ENCODE data around the gene DBF4.
"Not testable (repeated sequence)": the region's sequence is repeated elsewhere in the genome, so short reads cannot be mapped to it uniquely, and the experiment has no call there.

DBF4 gene

GRCh38 chr7:87885018-87885417, 8.7 kb downstream of the DBF4 start:
- DNase-seq: no peak

DNA sequence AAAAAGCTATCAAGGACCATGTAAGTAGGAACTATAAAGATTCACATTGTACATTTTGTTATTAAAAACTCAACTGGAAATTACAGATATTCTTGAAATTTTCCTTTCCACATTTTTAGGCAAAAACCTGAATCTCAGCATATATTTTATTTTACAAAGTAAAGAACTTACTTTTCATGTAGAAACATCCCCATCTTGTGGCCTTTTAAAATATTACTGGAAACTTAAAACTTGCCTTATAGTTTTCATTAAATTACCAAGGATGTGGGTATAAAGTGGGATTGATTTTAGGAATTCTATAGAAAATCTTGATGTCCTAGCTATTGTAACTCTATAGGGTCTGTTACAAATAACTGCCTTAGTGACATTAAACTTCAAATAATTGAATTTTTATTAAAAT, 10.6 kb downstream of the DBF4 start:
- peak; percentile 39 for DNase-seq

GRCh38 chr7:87895363-87895762, 19.1 kb downstream of the DBF4 start:
- DNase-seq: no peak

- DNase-seq: no peak
Observed at GRCh38 chr7:87899255-87899654, 23.0 kb downstream of the DBF4 start.

DNA sequence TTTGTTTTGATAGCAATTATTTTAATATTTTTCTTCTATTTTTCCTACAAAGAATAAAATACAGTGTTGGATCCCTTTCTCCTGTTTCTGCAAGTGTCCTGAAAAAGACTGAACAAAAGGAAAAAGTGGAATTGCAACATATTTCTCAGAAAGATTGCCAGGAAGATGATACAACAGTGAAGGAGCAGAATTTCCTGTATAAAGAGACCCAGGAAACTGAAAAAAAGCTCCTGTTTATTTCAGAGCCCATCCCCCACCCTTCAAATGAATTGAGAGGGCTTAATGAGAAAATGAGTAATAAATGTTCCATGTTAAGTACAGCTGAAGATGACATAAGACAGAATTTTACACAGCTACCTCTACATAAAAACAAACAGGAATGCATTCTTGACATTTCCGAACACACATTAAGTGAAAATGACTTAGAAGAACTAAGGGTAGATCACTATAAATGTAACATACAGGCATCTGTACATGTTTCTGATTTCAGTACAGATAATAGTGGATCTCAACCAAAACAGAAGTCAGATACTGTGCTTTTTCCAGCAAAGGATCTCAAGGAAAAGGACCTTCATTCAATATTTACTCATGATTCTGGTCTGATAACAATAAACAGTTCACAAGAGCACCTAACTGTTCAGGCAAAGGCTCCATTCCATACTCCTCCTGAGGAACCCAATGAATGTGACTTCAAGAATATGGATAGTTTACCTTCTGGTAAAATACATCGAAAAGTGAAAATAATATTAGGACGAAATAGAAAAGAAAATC, 31.0 kb downstream of the DBF4 start:
- not testable (repeated sequence) for DNase-seq

GRCh38 chr7:87908814-87909213, 32.5 kb downstream of the DBF4 start:
- not testable (repeated sequence) for DNase-seq

DNA sequence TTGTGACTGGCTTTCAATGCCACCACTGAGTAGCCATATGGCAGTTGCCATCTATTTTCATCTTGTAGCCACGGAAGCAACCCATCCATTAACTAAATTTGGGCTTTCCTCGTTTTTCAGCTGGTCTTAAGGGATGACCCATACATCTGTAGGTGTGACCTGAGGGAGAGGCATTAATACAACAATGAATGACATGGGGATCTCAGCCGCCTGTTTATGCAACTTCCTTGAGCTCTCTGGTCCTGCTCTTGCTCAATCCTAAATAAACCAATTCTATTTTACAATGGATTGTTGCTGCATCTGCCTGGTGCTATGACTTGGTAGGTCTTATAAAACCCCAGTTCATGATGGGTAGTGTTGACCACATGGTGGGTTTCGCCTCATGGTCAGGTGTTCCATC, 35.8 kb downstream of the DBF4 start:
- DNase-seq: no peak

- no peak for DNase-seq
Observed at GRCh38 chr7:87918740-87919139, 42.4 kb downstream of the DBF4 start.

DNA sequence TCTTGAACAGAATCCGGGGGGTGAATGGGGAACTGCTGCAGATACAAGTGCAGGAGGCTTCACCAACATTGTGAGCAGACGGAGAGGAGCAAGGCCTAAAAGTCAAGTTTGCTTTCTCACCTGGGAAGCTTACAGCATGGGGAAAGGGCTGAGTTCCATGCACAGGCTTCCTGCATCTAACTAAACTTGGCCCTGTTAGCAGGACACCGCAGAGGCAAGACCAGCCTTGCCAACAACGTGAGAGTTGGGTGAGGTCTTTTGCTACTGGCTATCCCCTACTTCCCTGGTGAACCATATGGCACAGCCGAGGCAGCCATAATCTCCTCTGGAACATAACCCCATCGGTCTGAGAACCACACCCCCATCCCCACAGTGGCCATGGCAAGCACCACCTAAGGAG, 43.6 kb downstream of the DBF4 start:
- no peak for DNase-seq

DNA sequence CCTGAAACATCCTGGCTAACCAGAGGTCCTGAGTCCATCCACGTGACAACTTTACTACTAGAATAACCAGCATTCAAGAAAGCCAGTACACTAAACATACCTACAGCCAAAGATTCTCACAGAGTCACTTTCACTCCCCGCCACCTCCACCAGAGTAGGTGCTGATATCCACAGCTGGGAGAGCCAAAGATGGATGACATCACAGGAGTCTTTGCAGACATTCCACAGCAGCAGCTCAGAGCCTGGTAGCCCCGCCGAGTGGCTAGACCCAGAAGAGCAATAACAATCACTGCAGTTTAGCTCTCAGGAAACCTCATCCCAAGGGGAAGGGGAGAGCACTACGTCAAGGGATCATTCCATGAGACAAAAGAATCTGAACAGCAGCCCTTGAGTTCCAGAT, 44.3 kb downstream of the DBF4 start:
- DNase-seq: peak; percentile 16

- DNase-seq: not testable (repeated sequence)
Observed at GRCh38 chr7:87922759-87923395, 46.6 kb downstream of the DBF4 start.

- peak; percentile 21 for DNase-seq
Observed at GRCh38 chr7:87926581-87927461, 50.5 kb downstream of the DBF4 start.

DNA sequence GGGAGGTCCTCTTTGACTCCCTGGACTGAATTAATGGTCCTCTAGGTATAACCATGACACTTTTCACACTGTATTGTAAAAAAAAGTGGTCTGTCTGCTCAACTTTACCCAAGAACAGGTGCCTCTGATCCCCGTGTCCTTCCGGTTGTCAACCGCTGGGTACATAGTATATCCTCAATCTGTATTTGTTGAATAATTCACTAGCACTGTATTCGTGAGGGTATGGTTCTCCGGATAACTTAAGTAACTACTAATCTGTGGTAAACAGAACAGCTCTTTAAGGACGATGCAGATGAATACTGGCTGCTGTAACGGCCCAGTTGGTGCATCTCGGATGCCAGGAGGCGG, 57.3 kb downstream of the DBF4 start:
- no peak for DNase-seq

DNA sequence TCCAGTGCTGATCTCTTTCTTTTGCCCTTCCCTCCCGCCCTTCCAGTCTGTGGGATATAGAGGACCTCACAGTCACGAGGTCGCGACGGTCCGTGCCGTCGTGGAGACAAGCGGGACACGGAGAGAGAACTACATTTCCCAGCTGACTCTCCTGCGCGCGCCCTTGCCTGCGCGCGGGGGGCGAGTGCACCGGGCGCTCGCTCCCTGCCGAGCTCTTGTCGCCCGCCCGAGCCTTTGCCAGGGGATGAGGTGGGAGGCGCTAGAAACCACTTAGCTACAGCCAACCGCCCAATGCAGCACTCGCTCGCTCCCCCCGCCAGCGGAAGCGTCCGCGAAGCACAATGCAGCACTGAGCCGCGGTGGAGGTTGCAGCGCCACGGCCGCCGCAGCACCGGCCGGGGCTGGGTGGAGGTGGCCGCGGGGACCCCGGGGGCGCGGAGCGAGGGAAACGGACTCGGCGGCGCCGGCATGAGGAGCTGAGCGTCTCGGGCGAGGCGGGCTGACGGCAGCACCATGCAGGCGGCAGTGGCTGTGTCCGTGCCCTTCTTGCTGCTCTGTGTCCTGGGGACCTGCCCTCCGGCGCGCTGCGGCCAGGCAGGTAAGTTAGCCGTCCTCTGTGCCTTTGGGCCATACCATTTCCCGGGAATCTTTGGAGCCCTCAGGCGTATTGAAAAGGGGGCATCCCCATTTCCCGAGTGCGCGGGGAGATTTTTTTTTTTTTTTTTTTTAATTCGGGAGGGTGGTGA, 57.8 kb downstream of the DBF4 start, which contains the start of gene ADAM22:
Gene ADAM22, plus strand, starts transcription at position 299 of the 746 bp plus-strand sequence. Its CDS starts 215 bp downstream, at position 514.
- peak; percentile 88 for DNase-seq

GRCh38 chr7:87934699-87935383, 58.5 kb downstream of the DBF4 start:
- peak; percentile 27 for DNase-seq

DNA sequence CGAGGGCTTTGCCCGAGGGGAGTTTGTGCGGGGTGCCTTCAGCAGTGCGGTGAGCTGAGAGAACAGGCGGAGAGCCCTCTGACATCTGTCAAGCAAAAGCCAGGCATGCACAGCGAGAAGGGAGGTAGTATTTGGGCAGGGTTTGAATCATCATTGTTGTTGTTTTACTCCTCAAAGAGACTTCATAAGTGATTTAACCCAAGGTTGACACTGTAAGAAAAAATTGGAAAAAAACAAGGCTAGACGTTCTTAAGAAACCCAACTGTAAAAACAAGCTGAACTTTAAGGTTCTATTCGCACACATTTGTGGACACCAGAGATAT, 59.1 kb downstream of the DBF4 start:
- DNase-seq: no peak

DNA sequence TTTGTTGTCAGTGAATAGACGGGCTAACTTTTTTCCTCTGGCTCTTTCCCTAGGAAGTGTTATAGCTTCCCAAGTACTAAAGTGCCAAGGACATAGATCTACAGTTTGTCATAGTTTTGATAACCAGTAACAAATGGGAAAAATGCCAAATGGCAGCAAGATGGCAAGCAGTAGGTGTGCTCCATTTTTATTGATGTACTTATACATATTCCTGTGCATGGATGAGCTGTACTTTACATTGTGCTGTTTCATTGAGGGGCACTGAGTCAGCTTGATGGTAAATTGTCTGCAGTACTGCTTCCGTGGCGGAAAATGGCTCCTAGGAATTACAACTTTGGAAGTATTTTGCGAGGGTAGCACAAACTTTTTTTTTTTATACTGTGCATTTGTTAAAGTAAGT, 64.8 kb downstream of the DBF4 start:
- DNase-seq: no peak

DNA sequence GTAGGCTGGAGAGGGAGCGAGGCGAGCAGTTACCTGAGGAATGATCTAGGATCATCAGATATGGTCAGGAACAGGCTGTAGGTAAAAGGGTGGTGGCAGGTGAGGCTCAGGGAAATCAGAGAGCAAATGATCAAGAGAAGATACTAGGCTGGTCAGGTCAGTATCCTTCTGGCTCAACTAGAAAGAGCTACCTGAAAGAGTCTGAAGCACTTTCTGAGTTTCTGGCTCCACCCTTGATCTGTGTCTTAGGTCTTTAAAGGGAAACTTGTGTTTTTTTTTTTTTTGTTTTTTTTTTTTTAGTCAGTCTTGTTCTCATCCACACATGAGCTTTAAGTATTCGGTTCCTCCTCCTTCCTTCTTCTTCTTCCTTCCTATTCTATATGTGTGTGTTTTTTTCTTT, 68.3 kb downstream of the DBF4 start:
- DNase-seq: no peak

DNA sequence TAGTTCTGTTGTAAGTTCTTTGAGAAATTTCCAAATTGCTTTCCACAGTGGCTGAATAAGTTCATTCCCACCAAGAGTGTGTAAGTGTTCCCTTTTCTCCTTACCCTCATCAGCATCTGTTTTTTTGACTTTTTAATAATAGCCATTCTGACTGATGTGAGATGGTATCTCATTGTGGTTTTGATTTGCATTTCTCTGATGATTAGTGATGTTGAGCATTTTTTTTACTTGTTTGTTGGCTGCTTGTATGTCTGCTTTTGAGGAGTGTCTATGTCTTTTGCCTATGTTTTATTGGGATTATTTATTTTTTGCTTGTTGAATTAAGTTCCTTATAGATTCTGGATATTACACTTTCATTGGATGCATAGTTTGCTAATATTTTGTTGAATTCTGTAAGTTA, 69.6 kb downstream of the DBF4 start:
- not testable (repeated sequence) for DNase-seq

GRCh38 chr7:87948371-87948770, 72.1 kb downstream of the DBF4 start:
- DNase-seq: no peak
